PC-9 (cell line): ENCODE measurements around the gene ACOXL. TPM values are rescaled to one million over a fixed set of nuclear protein-coding genes. Genes with fewer than 3 reads are reported as not detected.

ENCODE experiments used
- BruUV-seq: library from RNA; stranded (reverse); fragments of 400-500 nt; replicated peaks from 2 replicates; lab custom pipeline; 2021; lab: Mats Ljungman, UMichigan
- CTCF ChIA-PET: fragments of 300-600 bp; sonication (Branson Sonifier 250); formaldehyde crosslinking; loops from one replicate; lab custom pipeline; 2022; ENCODE audit warnings: antibody characterized with exemption; lab: Charles Lee
- POLR2A ChIA-PET: fragments of 300-600 bp; sonication (Branson Sonifier 250); formaldehyde crosslinking; loops from one replicate; lab custom pipeline; 2022; ENCODE audit warnings: antibody characterized with exemption; ENCODE audit not compliant: unreplicated experiment; lab: Charles Lee
- DNase-seq, 2 experiments: peaks; one replicate each; pipeline versions ENCODE4 v3.0.0 to v3.0.0-alpha.2; 2015 to 2022; ENCODE audit warnings: mixed read lengths in 1 of 2
- H2AFZ ChIP-seq: fragments of 200-600 bp; sonication (generic); 2 replicates; pipeline ENCODE4 v1.8.1; 2017; ENCODE audit warnings: antibody characterized with exemption
- H3F3A ChIP-seq: fragments of 200-600 bp; sonication (generic); 2 replicates; pipeline ENCODE4 v1.8.1; 2017; ENCODE audit warnings: antibody characterized with exemption, mild to moderate bottlenecking, low read depth; ENCODE audit not compliant: insufficient read depth
- H3K27ac ChIP-seq: fragments of 200-600 bp; sonication (generic); 2 replicates; pipeline ENCODE4 v1.6.1; 2016; ENCODE audit warnings: mixed run types
- H3K27me3 ChIP-seq: fragments of 200-600 bp; sonication (generic); 2 replicates; pipeline ENCODE4 v1.6.1; 2016; ENCODE audit warnings: low read depth, mixed run types; ENCODE audit not compliant: insufficient read depth
- H3K36me3 ChIP-seq: fragments of 200-600 bp; sonication (generic); 2 replicates; pipeline ENCODE4 v1.6.1; 2016; ENCODE audit warnings: low read depth, mixed run types
- H3K4me1 ChIP-seq: fragments of 200-600 bp; sonication (generic); replicated peaks from 2 replicates; pipeline ENCODE4 v1.6.1; 2016; ENCODE audit warnings: mixed run types; ENCODE audit not compliant: insufficient read depth
- H3K4me2 ChIP-seq: fragments of 200-600 bp; sonication (generic); 2 replicates; pipeline ENCODE4 v1.6.1; 2017; ENCODE audit warnings: mixed run types
- H3K4me3 ChIP-seq: fragments of 200-600 bp; sonication (generic); 2 replicates; pipeline ENCODE4 v1.6.1; 2016; ENCODE audit warnings: mixed run types
- H3K79me2 ChIP-seq: fragments of 200-600 bp; sonication (generic); 2 replicates; pipeline ENCODE4 v1.6.1; 2017; ENCODE audit warnings: low read depth, mixed run types
- H3K9me2 ChIP-seq: fragments of 200-600 bp; sonication (generic); 2 replicates; pipeline ENCODE4 v1.8.1; 2017; ENCODE audit warnings: mild to moderate bottlenecking; ENCODE audit not compliant: insufficient read depth
- H3K9me3 ChIP-seq: fragments of 200-600 bp; sonication (generic); 2 replicates; pipeline ENCODE4 v1.8.1; 2016; ENCODE audit warnings: low read depth; ENCODE audit not compliant: insufficient read depth
- H4K20me1 ChIP-seq: fragments of 200-600 bp; sonication (generic); 2 replicates; pipeline ENCODE4 v1.8.1; 2017; ENCODE audit not compliant: insufficient read depth
- CTCF ChIP-seq: fragments of 200-600 bp; sonication (generic); conservative IDR thresholded peaks from 2 replicates; pipeline ENCODE4 v1.6.1; 2017; ENCODE audit warnings: mixed run types, antibody characterized with exemption, mild to moderate bottlenecking, moderate library complexity
- EZH2 ChIP-seq: fragments of 200-600 bp; sonication (generic); IDR thresholded peaks from 2 replicates; pipeline ENCODE4 v1.8.0; 2017; ENCODE audit warnings: antibody characterized with exemption, low read depth
- intact Hi-C: fragments of 100-400 bp; cut with micrococcal nuclease; formaldehyde crosslinking; loops from one replicate; pipeline ENCODE4 v1.10.0; 2022; ENCODE audit not compliant: unreplicated experiment
- total RNA-seq: library from RNA; stranded (reverse); gene quantifications from 2 replicates; pipeline ENCODE4 v1.2.3, GENCODE V29; 2021

ACOXL gene
- total RNA-seq, 1 experiment from 2014 or later: 10.7 TPM

GRCh38 chr2:110991911-110992310 lies 259.5 kb downstream of the ACOXL start:
- no peaks in the 10 kb centered on the region for H3K79me2 ChIP-seq
- no peak overlapping the region for H3K4me2 ChIP-seq
- H3K27me3 ChIP-seq: no peaks in the 10 kb centered on the region
- H4K20me1 ChIP-seq: no peaks in the 10 kb centered on the region
- BruUV-seq: no TSS peak
- no peaks in the 10 kb centered on the region for H3K36me3 ChIP-seq
- no peaks in the 10 kb centered on the region for H3K9me3 ChIP-seq
- POLR2A ChIA-PET: no interaction called here
- CTCF ChIA-PET: no interaction called here
- H3K4me3 ChIP-seq: no peak overlapping the region
- no peak for DNase-seq
- H3K9me2 ChIP-seq: no peaks in the 10 kb centered on the region
- TF ChIP-seq CTCF (no peak), EZH2 (no peak)
- intact Hi-C loops: no loop called here
- no peak overlapping the region for H3K27ac ChIP-seq
- no peaks in the 10 kb centered on the region for H3F3A ChIP-seq
- H3K4me1 ChIP-seq: peaks cover 7% of the 10 kb centered on the region; the same call in 1 of the 2 replicates
- H2AFZ ChIP-seq: no peak overlapping the region

GRCh38 chr2:110992886-110993285 lies 260.5 kb downstream of the ACOXL start:
- Histone ChIP-seq H3K9me3 (no peaks in the 10 kb centered on the region), H3K36me3 (no peaks in the 10 kb centered on the region), H2AFZ (no peak overlapping the region), H3K4me2 (no peak overlapping the region), H3K27me3 (no peaks in the 10 kb centered on the region), H3K4me3 (no peak overlapping the region), H4K20me1 (no peaks in the 10 kb centered on the region), H3K4me1 (peaks cover 7% of the 10 kb centered on the region; the same call in 1 of the 2 replicates), H3F3A (no peaks in the 10 kb centered on the region), H3K27ac (no peak overlapping the region), H3K9me2 (no peaks in the 10 kb centered on the region), H3K79me2 (no peaks in the 10 kb centered on the region)
- no peak for DNase-seq
- CTCF ChIA-PET: no interaction called here
- POLR2A ChIA-PET: no interaction called here
- BruUV-seq: no TSS peak
- intact Hi-C loops: no loop called here
- TF ChIP-seq EZH2 (no peak), CTCF (no peak)

- Histone ChIP-seq H3K36me3 (no peaks in the 10 kb centered on the region), H3K9me3 (no peaks in the 10 kb centered on the region), H3F3A (no peaks in the 10 kb centered on the region), H3K4me2 (no peak overlapping the region), H3K4me1 (peaks cover 7% of the 10 kb centered on the region; the same call in 1 of the 2 replicates), H3K27ac (no peak overlapping the region), H3K79me2 (no peaks in the 10 kb centered on the region), H3K27me3 (no peaks in the 10 kb centered on the region), H3K9me2 (no peaks in the 10 kb centered on the region), H4K20me1 (no peaks in the 10 kb centered on the region), H2AFZ (no peak overlapping the region), H3K4me3 (no peak overlapping the region)
- intact Hi-C loops: no loop called here
- ChIA-PET CTCF (no interaction called here), POLR2A (no interaction called here)
- BruUV-seq: no TSS peak
- TF ChIP-seq CTCF (no peak), EZH2 (no peak)
- peak in 1 of 2 experiments; percentile 5 for DNase-seq
Measured at GRCh38 chr2:110993557-110994231, 261.3 kb downstream of the ACOXL start.
